Lower leg skin (tissue), 4 donors: ENCODE results near the gene FBXO2. TPM values are rescaled to one million over a fixed set of nuclear protein-coding genes. Genes with fewer than 3 reads are reported as not detected.

Experiments
- DNase-seq, 2 donors: peaks; one replicate each; pipeline ENCODE4 v3.0.0-alpha.2; 2019; ENCODE audit warnings: low spot score in 2 of 2
- H3K4me3 ChIP-seq: fragments of 200-600 bp; sonication (generic); 2 replicates; pipeline ENCODE4 v1.5.1; 2017; ENCODE audit warnings: mild to moderate bottlenecking, low read depth; ENCODE audit not compliant: poor library complexity, severe bottlenecking
- POLR2A ChIP-seq, 2 donors: fragments of 450-650 bp; IDR thresholded peaks; one replicate each; pipeline ENCODE4 v1.6.1; 2016 to 2017; ENCODE audit warnings: antibody characterized with exemption in 2 of 2, mild to moderate bottlenecking in 1 of 2, moderate library complexity in 1 of 2
- WGBS, 2 donors: methylation state at CpG; one replicate each; pipeline ENCODE4 v1.1.5; 2018; 5-methylcytosine and 5-hydroxymethylcytosine counted together
- intact Hi-C: fragments of 100-400 bp; cut with DNase I; formaldehyde crosslinking; loops from one replicate; pipeline ENCODE4 v1.15.0; 2023; ENCODE audit warnings: low total_unique reads
- total RNA-seq, 4 donors: library from RNA; depleted of rRNA; stranded (reverse); fragments of >200 nt; gene quantifications; one replicate each; pipeline ENCODE4 v1.1.0, GENCODE V29; 2016
- TF ChIP-seq, protein P1 (sequence below), 3 donors: fragments of 450-650 bp; IDR thresholded peaks; one replicate each; pipeline ENCODE4 v1.5.1; 2016; ENCODE audit warnings: antibody characterized with exemption in 3 of 3, mild to moderate bottlenecking in 3 of 3, moderate library complexity in 2 of 3

FBXO2 gene
- total RNA-seq, 4 donors from 2014 or later = 9.1 to 19.5 (median 14.9) TPM

DNA sequence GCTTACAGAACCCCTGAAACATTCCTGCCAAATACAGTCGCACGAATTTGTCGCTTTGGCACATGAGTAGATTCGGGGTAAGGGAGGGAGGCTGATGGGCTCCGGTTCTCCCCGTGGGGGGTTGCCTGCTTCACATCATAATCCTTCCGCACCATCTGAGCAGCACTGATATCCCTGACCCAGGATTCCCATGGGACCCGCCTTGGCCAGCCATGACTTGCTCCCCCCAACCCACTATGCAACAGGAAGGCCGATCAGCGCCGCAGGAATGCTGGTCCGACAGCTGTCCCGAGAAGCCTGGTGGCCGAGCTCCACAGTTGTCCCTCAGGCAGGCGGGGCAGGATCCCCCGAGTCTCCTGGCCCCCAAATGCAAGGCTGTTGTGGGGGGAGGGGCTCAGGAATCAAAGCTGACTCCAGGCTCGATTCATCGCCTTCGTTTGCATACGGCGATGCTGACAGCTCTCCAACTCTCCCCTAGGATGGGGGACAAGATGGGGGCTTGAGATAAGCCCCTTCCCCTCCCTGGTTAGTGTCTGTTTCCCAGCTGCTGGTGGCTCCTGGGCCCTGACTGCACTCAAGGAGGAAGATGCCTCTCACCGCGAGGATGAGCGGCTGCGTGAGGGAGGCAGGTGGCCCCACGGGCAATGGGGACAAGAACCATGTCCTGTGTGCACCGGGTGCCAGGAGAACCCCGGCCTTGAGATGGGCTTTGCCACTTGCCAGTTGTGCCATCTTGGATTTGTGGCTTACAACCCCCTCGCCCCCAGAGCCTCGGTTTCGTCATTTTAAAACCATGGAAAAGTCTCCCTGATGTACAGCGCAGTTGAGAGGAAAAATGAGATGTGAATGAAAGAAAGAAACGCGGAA, 46.6 kb upstream of the FBXO2 start:
- intact Hi-C loops = no loop called here
- H3K4me3 ChIP-seq = no peak overlapping the region
- TF ChIP-seq POLR2A (IDR thresholded peaks at IDR 0.05) = no peak
- TF ChIP-seq, protein P1, sequence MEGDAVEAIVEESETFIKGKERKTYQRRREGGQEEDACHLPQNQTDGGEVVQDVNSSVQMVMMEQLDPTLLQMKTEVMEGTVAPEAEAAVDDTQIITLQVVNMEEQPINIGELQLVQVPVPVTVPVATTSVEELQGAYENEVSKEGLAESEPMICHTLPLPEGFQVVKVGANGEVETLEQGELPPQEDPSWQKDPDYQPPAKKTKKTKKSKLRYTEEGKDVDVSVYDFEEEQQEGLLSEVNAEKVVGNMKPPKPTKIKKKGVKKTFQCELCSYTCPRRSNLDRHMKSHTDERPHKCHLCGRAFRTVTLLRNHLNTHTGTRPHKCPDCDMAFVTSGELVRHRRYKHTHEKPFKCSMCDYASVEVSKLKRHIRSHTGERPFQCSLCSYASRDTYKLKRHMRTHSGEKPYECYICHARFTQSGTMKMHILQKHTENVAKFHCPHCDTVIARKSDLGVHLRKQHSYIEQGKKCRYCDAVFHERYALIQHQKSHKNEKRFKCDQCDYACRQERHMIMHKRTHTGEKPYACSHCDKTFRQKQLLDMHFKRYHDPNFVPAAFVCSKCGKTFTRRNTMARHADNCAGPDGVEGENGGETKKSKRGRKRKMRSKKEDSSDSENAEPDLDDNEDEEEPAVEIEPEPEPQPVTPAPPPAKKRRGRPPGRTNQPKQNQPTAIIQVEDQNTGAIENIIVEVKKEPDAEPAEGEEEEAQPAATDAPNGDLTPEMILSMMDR (IDR thresholded peaks at IDR 0.05) = no peak
- DNase-seq = no peak
- 40 to 54% methylated on average over 33 of the region's 34 CpGs for WGBS, 2 donors

DNA sequence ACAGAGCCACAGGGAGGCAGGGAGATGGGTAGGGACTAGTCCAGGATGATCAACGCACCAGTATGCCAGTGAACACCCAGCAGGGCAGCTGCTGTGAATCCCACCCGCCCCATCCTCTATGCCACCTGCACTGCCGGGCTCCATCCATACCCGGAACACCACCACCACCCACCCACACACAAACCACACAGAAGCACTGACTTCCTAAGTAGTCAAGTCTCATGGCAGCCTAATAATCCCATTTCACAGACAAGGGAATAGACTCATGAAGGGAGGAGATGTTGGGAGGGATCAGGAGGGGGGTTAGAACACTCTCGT, 43.6 kb upstream of the FBXO2 start:
- WGBS, 2 donors = 72 to 81% methylated on average over 5 of the region's 5 CpGs
- DNase-seq = no peak
- intact Hi-C loops = no loop called here
- TF ChIP-seq, protein P1 (IDR thresholded peaks at IDR 0.05) = no peak
- no peak for TF ChIP-seq POLR2A (IDR thresholded peaks at IDR 0.05)
- H3K4me3 ChIP-seq = no peak overlapping the region

DNA sequence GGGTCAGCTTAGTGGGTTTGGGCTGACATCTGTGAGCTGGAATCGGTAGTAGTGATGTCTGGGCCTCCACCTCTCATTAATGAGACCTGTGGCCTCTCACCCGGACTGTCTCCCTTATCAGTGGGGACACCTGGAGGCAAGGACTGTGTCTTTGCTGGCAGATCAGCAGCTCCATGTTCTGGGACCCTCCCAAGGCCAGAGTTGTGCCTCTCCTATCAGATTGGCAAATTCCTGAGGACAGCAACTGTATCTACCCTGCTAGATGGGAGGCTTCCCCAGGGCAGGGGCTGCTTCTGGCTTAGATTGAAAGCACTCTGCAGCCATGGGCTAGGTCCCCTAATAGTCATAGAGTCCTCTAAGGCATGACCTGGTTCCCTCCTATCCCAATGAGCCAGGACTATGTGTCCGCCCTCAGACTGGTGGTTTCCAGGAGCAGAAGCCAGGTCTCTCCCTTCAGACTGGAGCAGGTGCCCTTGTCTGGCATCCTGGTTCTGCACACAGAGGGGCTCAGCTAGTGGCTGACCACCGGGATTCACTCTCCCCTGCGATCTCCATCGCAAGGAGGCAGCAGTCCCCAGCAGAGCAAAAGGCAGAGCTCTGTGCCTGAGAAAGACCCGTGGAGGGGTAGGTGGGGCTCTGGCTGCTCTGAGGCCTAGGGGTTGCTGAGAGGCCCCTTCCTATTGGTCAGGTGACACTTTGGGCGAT, 43.1 kb upstream of the FBXO2 start:
- WGBS, 2 donors = 74 to 75% methylated on average over 8 of the region's 8 CpGs
- DNase-seq = no peak
- intact Hi-C loops = no loop called here
- H3K4me3 ChIP-seq = no peak overlapping the region
- no peak for TF ChIP-seq POLR2A (IDR thresholded peaks at IDR 0.05)
- TF ChIP-seq, protein P1 (IDR thresholded peaks at IDR 0.05) = no peak

DNA sequence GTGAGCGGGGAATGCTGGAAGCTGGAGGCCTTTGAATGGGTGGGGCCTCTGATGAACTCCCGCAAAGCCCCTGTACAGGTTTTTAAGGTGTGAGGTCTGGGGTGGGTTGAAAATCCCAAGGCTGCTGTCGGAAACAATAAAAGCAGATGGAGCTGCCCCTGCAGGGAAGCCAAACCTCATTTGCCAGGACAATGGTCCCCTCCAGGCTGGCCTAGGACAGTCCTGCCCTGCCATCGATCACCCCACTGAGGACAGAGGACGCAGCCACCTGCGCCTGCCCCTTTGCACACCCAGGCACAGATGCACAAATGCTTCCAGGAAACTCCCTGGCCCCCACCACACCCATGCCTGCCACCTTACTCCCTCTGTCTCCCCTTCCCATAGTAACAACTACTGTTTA, 41.6 kb upstream of the FBXO2 start:
- H3K4me3 ChIP-seq = no peak overlapping the region
- no peak for DNase-seq
- intact Hi-C loops = no loop called here
- no peak for TF ChIP-seq POLR2A (IDR thresholded peaks at IDR 0.05)
- TF ChIP-seq, protein P1 (IDR thresholded peaks at IDR 0.05) = no peak
- WGBS, 2 donors = 81 to 84% methylated on average over 6 of the region's 6 CpGs

DNA sequence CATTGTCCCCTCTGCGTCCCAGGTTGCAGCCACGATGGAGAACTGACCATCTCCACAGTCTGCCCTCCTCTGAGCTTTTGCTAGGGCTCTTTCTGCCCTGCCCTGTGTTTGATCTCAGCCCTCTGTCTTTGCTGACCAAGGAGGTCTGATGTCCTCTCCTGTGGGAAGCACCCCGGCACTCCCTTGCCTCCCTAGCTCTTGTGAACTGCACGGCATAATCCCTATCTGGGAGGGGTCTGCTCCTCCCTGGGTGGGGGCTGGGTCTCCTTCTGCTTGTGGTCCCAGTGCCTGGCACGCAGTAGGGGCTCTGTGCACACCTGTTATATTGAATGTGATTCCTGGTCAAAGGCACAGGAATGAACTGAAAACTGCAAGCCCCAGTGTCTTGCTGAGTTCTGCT, 39.7 kb upstream of the FBXO2 start:
- intact Hi-C loops = no loop called here
- 68 to 74% methylated on average over 5 of the region's 5 CpGs for WGBS, 2 donors
- DNase-seq = no peak

More for the DNA sequence above, 39.7 kb upstream of the FBXO2 start:
- no peak for TF ChIP-seq POLR2A (IDR thresholded peaks at IDR 0.05)
- TF ChIP-seq, protein P1 (IDR thresholded peaks at IDR 0.05) = no peak
- H3K4me3 ChIP-seq = no peak overlapping the region
